K562 (cell line): Measurements from ENCODE around the gene ZNF609. TPM values are rescaled to one million over a fixed set of nuclear protein-coding genes. Genes with fewer than 3 reads are reported as not detected.

Experiments
- ATF1 ChIP-seq, 2 experiments: fragments of 450-650 bp in 1 of 2; IDR thresholded peaks; 2 replicates each; pipeline ENCODE4 v1.6.1; 2016; ENCODE audit warnings: missing compliant biosample characterization in 1 of 2, missing genetic modification characterization in 1 of 2
- E2F3 ChIP-seq: fragments of 250-450 bp; sonication (Bioruptor Pico); IDR thresholded peaks from 2 replicates; pipeline ENCODE4 v1.4.0; 2020; ENCODE audit warnings: mild to moderate bottlenecking
- HOXB6 ChIP-seq: fragments of 250-450 bp; sonication (Bioruptor Pico); IDR thresholded peaks from 2 replicates; pipeline ENCODE4 v1.5.1; 2022; ENCODE audit warnings: mild to moderate bottlenecking, borderline replicate concordance
- KDM2B ChIP-seq: fragments of 250-450 bp; sonication (Bioruptor Pico); IDR thresholded peaks from 2 replicates; pipeline ENCODE4 v1.8.0; 2021; ENCODE audit warnings: mild to moderate bottlenecking, moderate library complexity
- NCOA1 ChIP-seq: fragments of 450-650 bp; IDR thresholded peaks from 2 replicates; pipeline ENCODE4 v1.6.1; 2016; ENCODE audit warnings: low read depth
- NFRKB ChIP-seq: fragments of 450-650 bp; IDR thresholded peaks from 2 replicates; pipeline ENCODE4 v1.6.1; 2016; ENCODE audit warnings: low read depth
- PCBP1 ChIP-seq: fragments of 200-400 bp; formaldehyde crosslinking; IDR thresholded peaks from 2 replicates; pipeline ENCODE4 v1.6.1; 2018; ENCODE audit warnings: mild to moderate bottlenecking, low read depth, low read length; ENCODE audit not compliant: poor library complexity, severe bottlenecking
- SIN3A ChIP-seq, 2 experiments: fragments of 150-350 bp in 1 of 2; IDR thresholded peaks; 2 replicates each; pipeline ENCODE4 v1.6.1; 2011 to 2016; ENCODE audit warnings: borderline replicate concordance in 2 of 2, low read depth in 2 of 2, low read length in 2 of 2, mild to moderate bottlenecking in 2 of 2, moderate library complexity in 2 of 2; ENCODE audit not compliant: control insufficient read depth in 1 of 2
- SMARCA4 ChIP-seq: fragments of 450-650 bp; IDR thresholded peaks from 2 replicates; pipeline ENCODE4 v1.6.1; 2016
- SMC3 ChIP-seq: conservative IDR thresholded peaks from 2 replicates; pipeline ENCODE4 v1.6.1; 2011; ENCODE audit warnings: low read depth, low read length, improper control_type of control experiment; ENCODE audit not compliant: insufficient read depth
- ZNF3 ChIP-seq: fragments of 250-450 bp; sonication (Bioruptor Pico); IDR thresholded peaks from 2 replicates; pipeline ENCODE4 v1.5.0; 2021; ENCODE audit warnings: mild to moderate bottlenecking, moderate library complexity
- polyA plus RNA-seq, 8 experiments: library from polyadenylated mRNA; depleted of rRNA in 4 of 8; stranded (reverse) in 5 of 8; unstranded in 3 of 8; fragments of >200 nt; fragmentation: Nextera tagmentation in 2 of 8; fragmentation: Illumina TruSeq in 1 of 8; extraction: Ambion mirVana in 2 of 8; extraction: Trizol in 1 of 8; gene quantifications; 2 replicates each; pipeline versions ENCODE4 v1.2.1 to v1.2.3, GENCODE V29; 2011 to 2014; ENCODE audit warnings: inconsistent platforms in 1 of 8, missing spikeins in 1 of 8
- total RNA-seq, 7 experiments: library from RNA; depleted of rRNA in 6 of 7; stranded (reverse); fragments of >200 nt in 6 of 7; fragmentation: Illumina TruSeq in 2 of 7; extraction: Trizol in 2 of 7; gene quantifications; 2 replicates each; pipeline versions ENCODE4 v1.2.1 to v1.2.3, GENCODE V29; 2011 to 2021; ENCODE audit warnings: low replicate concordance in 1 of 7
- TF ChIP-seq, protein P1 (sequence below): fragments of 250-450 bp; sonication (Bioruptor Pico); IDR thresholded peaks from 2 replicates; pipeline ENCODE4 v1.9.0; 2021; ENCODE audit warnings: mild to moderate bottlenecking, inconsistent platforms
- TF ChIP-seq, protein P2 (sequence below): fragments of 250-450 bp; sonication (Bioruptor Pico); IDR thresholded peaks from 2 replicates; pipeline ENCODE4 v1.5.1; 2021; ENCODE audit warnings: mild to moderate bottlenecking
- TF ChIP-seq, protein P3 (sequence below): sonication (generic); formaldehyde crosslinking; IDR thresholded peaks from 2 replicates; pipeline ENCODE4 v1.8.0; 2023; ENCODE audit warnings: missing genetic modification reagents, mild to moderate bottlenecking, borderline replicate concordance
- TF ChIP-seq, protein P4 (sequence below): fragments of 250-450 bp; sonication (Bioruptor Pico); IDR thresholded peaks from 2 replicates; pipeline ENCODE4 v1.9.0; 2021; ENCODE audit warnings: mild to moderate bottlenecking
- TF ChIP-seq, protein P5 (sequence below): fragments of 450-650 bp; IDR thresholded peaks from 2 replicates; pipeline ENCODE4 v1.6.1; 2016; ENCODE audit warnings: missing biosample characterization, missing genetic modification characterization

ZNF609 gene
- total and polyA plus RNA-seq, 9 of the 15 experiments (the other 6 are each of a cell fraction or from before 2014, with no cell fraction given): 3.0 to 38.7 (median 17.8) TPM

DNA sequence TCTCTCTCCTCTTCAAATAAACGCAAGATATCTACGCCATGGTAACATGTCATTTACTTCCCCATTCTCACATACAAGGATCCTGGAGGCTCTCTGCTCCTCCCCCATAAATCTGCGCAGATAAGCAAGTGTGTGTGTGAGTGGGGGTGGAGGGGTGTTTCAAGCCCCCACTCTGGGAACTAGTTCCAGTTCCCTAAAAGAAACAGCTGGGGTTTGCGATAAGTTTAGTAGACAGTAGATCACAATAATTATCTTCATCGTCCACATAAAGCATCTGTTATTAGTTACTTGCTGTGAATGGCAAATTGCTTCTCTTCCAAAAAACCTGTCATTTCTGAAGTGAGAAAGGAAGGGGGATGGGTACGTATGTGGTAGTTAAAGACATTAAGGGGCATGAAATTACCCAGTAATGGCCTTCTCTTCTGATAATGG, 235.2 kb downstream of the ZNF609 start (continued):
- TF ChIP-seq SMC3: no peak
- no peak for TF ChIP-seq ZNF3 (CRISPR knock-in tag)
- no peak for TF ChIP-seq SIN3A (IDR thresholded peaks at IDR 0.05; ENCODE audit: borderline replicate concordance in 2 of 2, control insufficient read depth in 1 of 2, low read depth in 2 of 2, low read length in 2 of 2)
- TF ChIP-seq, protein P1, sequence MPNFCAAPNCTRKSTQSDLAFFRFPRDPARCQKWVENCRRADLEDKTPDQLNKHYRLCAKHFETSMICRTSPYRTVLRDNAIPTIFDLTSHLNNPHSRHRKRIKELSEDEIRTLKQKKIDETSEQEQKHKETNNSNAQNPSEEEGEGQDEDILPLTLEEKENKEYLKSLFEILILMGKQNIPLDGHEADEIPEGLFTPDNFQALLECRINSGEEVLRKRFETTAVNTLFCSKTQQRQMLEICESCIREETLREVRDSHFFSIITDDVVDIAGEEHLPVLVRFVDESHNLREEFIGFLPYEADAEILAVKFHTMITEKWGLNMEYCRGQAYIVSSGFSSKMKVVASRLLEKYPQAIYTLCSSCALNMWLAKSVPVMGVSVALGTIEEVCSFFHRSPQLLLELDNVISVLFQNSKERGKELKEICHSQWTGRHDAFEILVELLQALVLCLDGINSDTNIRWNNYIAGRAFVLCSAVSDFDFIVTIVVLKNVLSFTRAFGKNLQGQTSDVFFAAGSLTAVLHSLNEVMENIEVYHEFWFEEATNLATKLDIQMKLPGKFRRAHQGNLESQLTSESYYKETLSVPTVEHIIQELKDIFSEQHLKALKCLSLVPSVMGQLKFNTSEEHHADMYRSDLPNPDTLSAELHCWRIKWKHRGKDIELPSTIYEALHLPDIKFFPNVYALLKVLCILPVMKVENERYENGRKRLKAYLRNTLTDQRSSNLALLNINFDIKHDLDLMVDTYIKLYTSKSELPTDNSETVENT (CRISPR knock-in tag): no peak
- TF ChIP-seq, protein P2, sequence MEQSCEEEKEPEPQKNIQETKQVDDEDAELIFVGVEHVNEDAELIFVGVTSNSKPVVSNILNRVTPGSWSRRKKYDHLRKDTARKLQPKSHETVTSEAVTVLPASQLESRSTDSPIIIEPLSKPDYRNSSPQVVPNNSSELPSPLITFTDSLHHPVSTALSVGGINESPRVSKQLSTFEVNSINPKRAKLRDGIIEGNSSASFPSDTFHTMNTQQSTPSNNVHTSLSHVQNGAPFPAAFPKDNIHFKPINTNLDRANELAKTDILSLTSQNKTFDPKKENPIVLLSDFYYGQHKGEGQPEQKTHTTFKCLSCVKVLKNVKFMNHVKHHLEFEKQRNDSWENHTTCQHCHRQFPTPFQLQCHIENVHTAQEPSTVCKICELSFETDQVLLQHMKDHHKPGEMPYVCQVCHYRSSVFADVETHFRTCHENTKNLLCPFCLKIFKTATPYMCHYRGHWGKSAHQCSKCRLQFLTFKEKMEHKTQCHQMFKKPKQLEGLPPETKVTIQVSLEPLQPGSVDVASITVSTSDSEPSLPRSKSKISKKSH (CRISPR knock-in tag): no peak
- no peak for TF ChIP-seq E2F3 (CRISPR knock-in tag)
- TF ChIP-seq, protein P3, sequence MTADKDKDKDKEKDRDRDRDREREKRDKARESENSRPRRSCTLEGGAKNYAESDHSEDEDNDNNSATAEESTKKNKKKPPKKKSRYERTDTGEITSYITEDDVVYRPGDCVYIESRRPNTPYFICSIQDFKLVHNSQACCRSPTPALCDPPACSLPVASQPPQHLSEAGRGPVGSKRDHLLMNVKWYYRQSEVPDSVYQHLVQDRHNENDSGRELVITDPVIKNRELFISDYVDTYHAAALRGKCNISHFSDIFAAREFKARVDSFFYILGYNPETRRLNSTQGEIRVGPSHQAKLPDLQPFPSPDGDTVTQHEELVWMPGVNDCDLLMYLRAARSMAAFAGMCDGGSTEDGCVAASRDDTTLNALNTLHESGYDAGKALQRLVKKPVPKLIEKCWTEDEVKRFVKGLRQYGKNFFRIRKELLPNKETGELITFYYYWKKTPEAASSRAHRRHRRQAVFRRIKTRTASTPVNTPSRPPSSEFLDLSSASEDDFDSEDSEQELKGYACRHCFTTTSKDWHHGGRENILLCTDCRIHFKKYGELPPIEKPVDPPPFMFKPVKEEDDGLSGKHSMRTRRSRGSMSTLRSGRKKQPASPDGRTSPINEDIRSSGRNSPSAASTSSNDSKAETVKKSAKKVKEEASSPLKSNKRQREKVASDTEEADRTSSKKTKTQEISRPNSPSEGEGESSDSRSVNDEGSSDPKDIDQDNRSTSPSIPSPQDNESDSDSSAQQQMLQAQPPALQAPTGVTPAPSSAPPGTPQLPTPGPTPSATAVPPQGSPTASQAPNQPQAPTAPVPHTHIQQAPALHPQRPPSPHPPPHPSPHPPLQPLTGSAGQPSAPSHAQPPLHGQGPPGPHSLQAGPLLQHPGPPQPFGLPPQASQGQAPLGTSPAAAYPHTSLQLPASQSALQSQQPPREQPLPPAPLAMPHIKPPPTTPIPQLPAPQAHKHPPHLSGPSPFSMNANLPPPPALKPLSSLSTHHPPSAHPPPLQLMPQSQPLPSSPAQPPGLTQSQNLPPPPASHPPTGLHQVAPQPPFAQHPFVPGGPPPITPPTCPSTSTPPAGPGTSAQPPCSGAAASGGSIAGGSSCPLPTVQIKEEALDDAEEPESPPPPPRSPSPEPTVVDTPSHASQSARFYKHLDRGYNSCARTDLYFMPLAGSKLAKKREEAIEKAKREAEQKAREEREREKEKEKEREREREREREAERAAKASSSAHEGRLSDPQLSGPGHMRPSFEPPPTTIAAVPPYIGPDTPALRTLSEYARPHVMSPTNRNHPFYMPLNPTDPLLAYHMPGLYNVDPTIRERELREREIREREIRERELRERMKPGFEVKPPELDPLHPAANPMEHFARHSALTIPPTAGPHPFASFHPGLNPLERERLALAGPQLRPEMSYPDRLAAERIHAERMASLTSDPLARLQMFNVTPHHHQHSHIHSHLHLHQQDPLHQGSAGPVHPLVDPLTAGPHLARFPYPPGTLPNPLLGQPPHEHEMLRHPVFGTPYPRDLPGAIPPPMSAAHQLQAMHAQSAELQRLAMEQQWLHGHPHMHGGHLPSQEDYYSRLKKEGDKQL (CRISPR knock-in tag): no peak
- no peak for TF ChIP-seq HOXB6 (CRISPR knock-in tag)
- TF ChIP-seq NCOA1: peak; percentile 91
- no peak for TF ChIP-seq NFRKB
- TF ChIP-seq, protein P4, sequence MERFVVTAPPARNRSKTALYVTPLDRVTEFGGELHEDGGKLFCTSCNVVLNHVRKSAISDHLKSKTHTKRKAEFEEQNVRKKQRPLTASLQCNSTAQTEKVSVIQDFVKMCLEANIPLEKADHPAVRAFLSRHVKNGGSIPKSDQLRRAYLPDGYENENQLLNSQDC (CRISPR knock-in tag): no peak
- TF ChIP-seq PCBP1: no peak
- TF ChIP-seq, protein P5, sequence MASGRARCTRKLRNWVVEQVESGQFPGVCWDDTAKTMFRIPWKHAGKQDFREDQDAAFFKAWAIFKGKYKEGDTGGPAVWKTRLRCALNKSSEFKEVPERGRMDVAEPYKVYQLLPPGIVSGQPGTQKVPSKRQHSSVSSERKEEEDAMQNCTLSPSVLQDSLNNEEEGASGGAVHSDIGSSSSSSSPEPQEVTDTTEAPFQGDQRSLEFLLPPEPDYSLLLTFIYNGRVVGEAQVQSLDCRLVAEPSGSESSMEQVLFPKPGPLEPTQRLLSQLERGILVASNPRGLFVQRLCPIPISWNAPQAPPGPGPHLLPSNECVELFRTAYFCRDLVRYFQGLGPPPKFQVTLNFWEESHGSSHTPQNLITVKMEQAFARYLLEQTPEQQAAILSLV (tag): no peak
- no peak for TF ChIP-seq KDM2B
- TF ChIP-seq ATF1 (CRISPR knock-in tag; IDR thresholded peaks at IDR 0.05): no peak
- TF ChIP-seq ATF1 (tag; IDR thresholded peaks at IDR 0.05): peak; percentile 83
- peak; percentile 99 for TF ChIP-seq SMARCA4
